Activated naive CD4-positive, alpha-beta T cell treated with anti-CD3 and anti-CD28 coated beads, Interleukin-2, amount 50 U/mL, for 24 hours (primary cell): ENCODE results near the gene FAM171A1.
"Not testable (repeated sequence)": the region's sequence is repeated elsewhere in the genome, so short reads cannot be mapped to it uniquely, and the experiment has no call there.

Experiments used
- H3K27ac Mint-ChIP-seq: one replicate; pipeline ENCODE4 v1.8.0; 2021; ENCODE audit warnings: mild to moderate bottlenecking, mixed read lengths
- H3K27me3 Mint-ChIP-seq: one replicate; pipeline ENCODE4 v1.8.0; 2021; ENCODE audit warnings: mixed read lengths
- H3K36me3 Mint-ChIP-seq: one replicate; pipeline ENCODE4 v1.8.0; 2021; ENCODE audit warnings: mixed read lengths
- H3K4me1 Mint-ChIP-seq: one replicate; pipeline ENCODE4 v1.8.0; 2021; ENCODE audit warnings: mixed read lengths
- H3K4me3 Mint-ChIP-seq: one replicate; pipeline ENCODE4 v1.8.0; 2021; ENCODE audit warnings: mild to moderate bottlenecking, mixed read lengths
- H3K9me3 Mint-ChIP-seq: one replicate; pipeline ENCODE4 v1.8.0; 2021; ENCODE audit warnings: mixed read lengths

FAM171A1 gene

GRCh38 chr10:15370856-15371701, at the start of gene FAM171A1:
Gene FAM171A1 (minus strand): TSS chr10:15371289. CDS start chr10:15371052, 237 bp downstream.
- peaks cover 8% of the 10 kb centered on the region for H3K27me3 Mint-ChIP-seq

DNA sequence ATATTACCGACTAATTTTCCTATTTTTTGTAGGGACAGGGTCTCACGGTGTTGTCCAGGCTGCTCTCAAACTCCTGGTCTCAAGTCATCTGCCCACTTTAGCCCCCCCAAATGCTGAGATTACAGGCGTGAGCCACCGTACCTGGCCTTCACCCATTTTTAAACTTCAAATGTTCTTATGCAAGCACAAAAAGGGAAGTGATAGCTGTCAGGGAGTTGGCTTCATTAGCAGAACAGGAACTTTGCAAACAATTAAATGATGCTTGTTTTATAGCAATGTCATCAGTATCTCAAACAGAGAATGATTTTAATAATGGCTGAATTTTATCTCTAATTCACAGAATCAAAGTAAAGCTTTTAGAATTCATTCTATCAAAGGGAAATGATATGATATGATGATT, 49.8 kb upstream of the FAM171A1 start:
- no peaks in the 10 kb centered on the region for H3K36me3 Mint-ChIP-seq
- H3K9me3 Mint-ChIP-seq = peaks cover 3% of the 10 kb centered on the region
- H3K27ac Mint-ChIP-seq = no peak overlapping the region
- H3K27me3 Mint-ChIP-seq = peaks cover 3% of the 10 kb centered on the region
- H3K4me3 Mint-ChIP-seq = no peak overlapping the region
- no peaks in the 10 kb centered on the region for H3K4me1 Mint-ChIP-seq

More at GRCh38 chr10:15370856-15371701, at the start of gene FAM171A1:
- no peaks in the 10 kb centered on the region for H3K9me3 Mint-ChIP-seq
- no peaks in the 10 kb centered on the region for H3K36me3 Mint-ChIP-seq
- peaks cover 11% of the 10 kb centered on the region for H3K4me1 Mint-ChIP-seq
- no peak within 1 kb of the TSS for H3K27ac Mint-ChIP-seq
- peak within 1 kb of the TSS; percentile 80 for H3K4me3 Mint-ChIP-seq

- Mint-ChIP-seq H3K36me3 (no peaks in the 10 kb centered on the region), H3K4me1 (no peaks in the 10 kb centered on the region), H3K9me3 (peaks cover 3% of the 10 kb centered on the region), H3K27ac (no peak overlapping the region), H3K27me3 (peaks cover 2% of the 10 kb centered on the region), H3K4me3 (no peak overlapping the region)
Observed at GRCh38 chr10:15419279-15419874, 48.3 kb upstream of the FAM171A1 start.

- H3K27me3 Mint-ChIP-seq = peaks cover 3% of the 10 kb centered on the region
- no peaks in the 10 kb centered on the region for H3K36me3 Mint-ChIP-seq
- no peaks in the 10 kb centered on the region for H3K9me3 Mint-ChIP-seq
- H3K27ac Mint-ChIP-seq = no peak overlapping the region
- H3K4me3 Mint-ChIP-seq = no peak overlapping the region
- no peaks in the 10 kb centered on the region for H3K4me1 Mint-ChIP-seq
Observed at GRCh38 chr10:15416034-15416433, 44.9 kb upstream of the FAM171A1 start.

DNA sequence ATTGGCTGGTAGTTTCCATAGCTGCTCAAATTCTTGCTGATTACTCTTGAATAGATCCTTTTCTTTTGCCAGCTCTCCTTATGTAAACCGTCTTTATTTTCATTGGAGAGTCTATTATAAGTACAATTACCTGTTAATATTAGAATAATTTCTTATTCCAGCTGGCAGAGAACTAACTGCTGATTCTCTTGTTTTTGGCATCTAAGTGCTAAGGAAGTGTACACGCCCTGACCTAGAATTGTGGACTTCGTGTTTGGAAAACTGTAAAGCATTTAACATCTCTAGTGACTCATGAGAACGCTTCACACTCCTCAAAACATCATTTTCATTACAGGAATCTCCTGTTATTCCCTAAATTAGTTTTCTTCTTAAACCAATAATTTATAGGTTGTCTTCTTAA, 39.9 kb upstream of the FAM171A1 start:
- Mint-ChIP-seq H3K27me3 (peaks cover 9% of the 10 kb centered on the region), H3K4me1 (no peaks in the 10 kb centered on the region), H3K27ac (no peak overlapping the region), H3K9me3 (no peaks in the 10 kb centered on the region), H3K4me3 (no peak overlapping the region), H3K36me3 (no peaks in the 10 kb centered on the region)

- not testable (repeated sequence) for H3K9me3 Mint-ChIP-seq, H3K36me3 Mint-ChIP-seq, H3K27me3 Mint-ChIP-seq, H3K27ac Mint-ChIP-seq, H3K4me3 Mint-ChIP-seq, H3K4me1 Mint-ChIP-seq
Observed at GRCh38 chr10:15409350-15409749, 38.3 kb upstream of the FAM171A1 start.

DNA sequence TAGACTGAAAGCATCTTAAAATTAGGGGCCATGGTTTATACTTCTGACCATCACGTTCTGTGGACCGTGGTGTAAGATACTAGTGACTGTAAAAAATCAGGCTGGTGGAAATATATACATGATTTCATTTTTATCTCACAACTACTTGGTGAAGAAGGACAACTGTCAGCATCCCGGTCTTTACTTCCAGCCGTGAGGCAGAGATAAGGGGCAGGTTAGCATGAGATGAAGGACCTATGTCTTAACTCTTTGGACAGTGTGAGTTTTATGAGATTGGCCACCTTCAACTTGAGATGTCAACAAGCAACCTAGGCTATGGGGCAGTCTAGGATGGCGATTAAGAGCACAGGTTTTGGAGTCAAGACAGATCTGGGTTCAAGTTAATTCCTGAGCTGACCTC, 37.5 kb upstream of the FAM171A1 start:
- Mint-ChIP-seq H3K27ac (no peak overlapping the region), H3K4me1 (no peaks in the 10 kb centered on the region), H3K4me3 (no peak overlapping the region), H3K9me3 (peaks cover 5% of the 10 kb centered on the region), H3K27me3 (peaks cover 9% of the 10 kb centered on the region), H3K36me3 (no peaks in the 10 kb centered on the region)

- Mint-ChIP-seq H3K9me3 (peaks cover 5% of the 10 kb centered on the region), H3K27ac (no peak overlapping the region), H3K4me3 (no peak overlapping the region), H3K36me3 (no peaks in the 10 kb centered on the region), H3K27me3 (peaks cover 6% of the 10 kb centered on the region), H3K4me1 (no peaks in the 10 kb centered on the region)
Observed at GRCh38 chr10:15405319-15405718, 34.2 kb upstream of the FAM171A1 start.

DNA sequence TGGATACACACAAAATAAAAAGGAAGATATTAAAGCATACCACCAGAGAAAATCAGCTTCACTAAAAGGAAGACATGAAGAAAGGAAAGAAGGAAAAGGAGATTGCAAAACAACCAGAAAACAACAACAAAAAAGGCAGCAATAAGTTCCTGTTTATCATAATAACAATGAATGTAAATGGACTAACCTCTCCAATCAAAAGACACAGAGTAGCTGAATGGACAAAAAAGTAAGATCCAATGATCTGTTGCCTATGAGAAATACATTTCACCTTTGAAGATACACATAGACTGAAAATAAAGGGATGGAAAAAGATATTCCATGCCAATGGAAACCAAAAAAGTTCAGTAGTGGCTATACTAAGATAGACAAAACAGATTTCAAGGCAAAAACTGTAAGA, 30.3 kb upstream of the FAM171A1 start:
- H3K4me1 Mint-ChIP-seq = no peaks in the 10 kb centered on the region
- H3K36me3 Mint-ChIP-seq = peaks cover 2% of the 10 kb centered on the region
- peaks cover 1% of the 10 kb centered on the region for H3K27me3 Mint-ChIP-seq
- H3K9me3 Mint-ChIP-seq = peaks cover 5% of the 10 kb centered on the region
- no peak overlapping the region for H3K27ac Mint-ChIP-seq
- no peak overlapping the region for H3K4me3 Mint-ChIP-seq

- not testable (repeated sequence) for H3K27me3 Mint-ChIP-seq, H3K9me3 Mint-ChIP-seq, H3K4me3 Mint-ChIP-seq, H3K4me1 Mint-ChIP-seq, H3K27ac Mint-ChIP-seq, H3K36me3 Mint-ChIP-seq
Observed at GRCh38 chr10:15400461-15400860, 29.4 kb upstream of the FAM171A1 start.

GRCh38 chr10:15399060-15399661, 28.1 kb upstream of the FAM171A1 start:
- Mint-ChIP-seq H3K4me1 (no peaks in the 10 kb centered on the region), H3K4me3 (no peak overlapping the region), H3K27ac (no peak overlapping the region), H3K27me3 (peaks cover 1% of the 10 kb centered on the region), H3K9me3 (no peaks in the 10 kb centered on the region), H3K36me3 (peaks cover 2% of the 10 kb centered on the region)

DNA sequence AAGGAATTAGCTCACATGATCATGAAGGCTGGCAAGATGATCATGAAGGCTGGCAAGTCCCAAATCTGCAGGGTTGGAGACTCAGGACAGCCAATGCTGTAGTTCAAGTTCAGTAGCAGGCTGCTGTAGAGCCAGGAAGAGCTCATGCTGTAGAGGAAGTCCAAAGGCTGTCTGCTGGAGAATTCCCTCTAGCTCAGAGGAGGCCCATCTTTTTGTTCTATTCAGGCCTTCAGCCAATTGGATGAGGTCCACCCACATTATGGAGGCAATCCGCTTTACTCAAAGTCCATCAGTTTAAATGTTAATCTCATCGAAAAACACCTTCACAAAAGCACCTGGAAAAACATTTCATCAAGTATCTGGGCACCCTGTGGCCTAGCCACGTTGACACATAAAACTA, 24.8 kb upstream of the FAM171A1 start:
- no peaks in the 10 kb centered on the region for H3K4me1 Mint-ChIP-seq
- H3K27me3 Mint-ChIP-seq = peaks cover 1% of the 10 kb centered on the region
- no peak overlapping the region for H3K4me3 Mint-ChIP-seq
- H3K9me3 Mint-ChIP-seq = no peaks in the 10 kb centered on the region
- no peak overlapping the region for H3K27ac Mint-ChIP-seq
- peaks cover 2% of the 10 kb centered on the region for H3K36me3 Mint-ChIP-seq

DNA sequence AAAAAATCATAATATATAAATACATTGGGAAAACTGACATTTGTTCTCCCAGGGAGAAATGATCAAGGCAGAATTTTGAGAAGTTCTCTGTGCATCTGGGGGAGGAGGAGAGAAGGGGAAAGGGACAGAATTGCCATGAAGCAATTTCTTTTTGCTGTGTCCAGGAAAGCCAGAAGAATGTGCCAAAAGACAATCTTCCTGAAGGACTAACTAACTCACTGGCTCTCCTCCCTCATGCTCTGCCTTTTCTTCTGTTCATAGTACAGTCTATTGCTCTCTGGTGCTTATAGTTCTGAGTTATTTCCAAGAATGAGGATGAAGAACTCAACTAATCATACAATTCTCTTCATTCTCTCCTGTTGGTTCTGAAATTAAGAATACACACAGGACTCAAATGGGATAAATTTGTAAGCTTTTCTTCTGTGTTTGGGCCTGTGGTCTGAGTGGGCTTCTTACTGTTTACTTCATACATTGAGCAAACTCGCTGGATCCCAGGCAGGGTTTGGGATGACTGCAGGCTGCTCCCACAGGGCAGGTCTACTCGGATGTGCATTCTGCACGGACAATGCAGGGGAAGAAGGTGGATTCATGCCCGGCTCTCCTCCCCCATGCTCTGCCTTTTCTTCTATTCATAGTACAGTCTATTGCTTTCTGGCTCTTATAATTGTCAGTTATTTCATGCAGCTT, 22.2 kb upstream of the FAM171A1 start:
- no peak overlapping the region for H3K4me3 Mint-ChIP-seq
- no peak overlapping the region for H3K27ac Mint-ChIP-seq
- H3K27me3 Mint-ChIP-seq = peaks cover 1% of the 10 kb centered on the region
- no peaks in the 10 kb centered on the region for H3K9me3 Mint-ChIP-seq
- H3K36me3 Mint-ChIP-seq = no peaks in the 10 kb centered on the region
- no peaks in the 10 kb centered on the region for H3K4me1 Mint-ChIP-seq

DNA sequence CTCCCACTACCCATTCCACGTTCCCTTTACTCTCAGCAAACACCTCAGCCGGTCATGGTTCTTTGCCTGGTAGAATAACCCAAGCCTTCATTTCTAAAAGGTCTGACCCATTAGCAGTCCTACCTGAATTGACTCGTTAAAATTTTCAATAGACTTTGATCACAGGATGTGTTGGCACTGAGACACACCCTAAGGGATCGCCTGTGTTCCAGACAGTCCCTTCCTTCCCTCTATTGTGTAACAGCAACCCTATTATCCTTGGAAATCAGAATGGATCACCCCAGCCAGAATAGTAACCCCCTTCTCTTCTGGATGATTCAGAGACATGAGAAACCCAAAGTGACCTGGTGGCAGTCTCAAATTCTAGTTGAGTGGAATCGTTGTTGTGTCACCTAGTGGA, 20.4 kb upstream of the FAM171A1 start:
- Mint-ChIP-seq H3K4me1 (no peaks in the 10 kb centered on the region), H3K27me3 (peaks cover 2% of the 10 kb centered on the region)

DNA sequence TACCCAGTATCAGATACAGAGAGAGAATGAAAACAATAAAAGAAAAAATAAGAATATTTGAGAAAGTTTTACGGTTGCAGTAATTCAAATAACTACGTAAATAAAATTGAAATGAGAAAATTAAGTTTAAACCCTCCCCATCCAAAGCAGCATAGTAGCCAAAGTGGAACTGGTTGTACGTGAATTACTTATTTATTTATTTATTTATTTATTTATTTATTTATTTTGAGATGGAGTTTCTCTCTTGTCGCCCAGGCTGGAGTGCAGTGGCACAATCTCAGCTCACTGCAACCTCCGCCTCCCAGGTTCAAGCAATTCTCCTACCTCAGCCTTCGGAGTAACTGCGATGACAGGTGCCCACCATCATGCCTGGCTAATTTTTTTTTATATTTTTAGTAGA, 17.1 kb upstream of the FAM171A1 start:
- not testable (repeated sequence) for H3K9me3 Mint-ChIP-seq, H3K27ac Mint-ChIP-seq, H3K36me3 Mint-ChIP-seq, H3K4me1 Mint-ChIP-seq, H3K4me3 Mint-ChIP-seq
- H3K27me3 Mint-ChIP-seq = peaks cover 10% of the 10 kb centered on the region

More for the DNA sequence above, 20.4 kb upstream of the FAM171A1 start:
- H3K36me3 Mint-ChIP-seq = no peaks in the 10 kb centered on the region
- no peak overlapping the region for H3K4me3 Mint-ChIP-seq
- H3K27ac Mint-ChIP-seq = no peak overlapping the region
- H3K9me3 Mint-ChIP-seq = no peaks in the 10 kb centered on the region

DNA sequence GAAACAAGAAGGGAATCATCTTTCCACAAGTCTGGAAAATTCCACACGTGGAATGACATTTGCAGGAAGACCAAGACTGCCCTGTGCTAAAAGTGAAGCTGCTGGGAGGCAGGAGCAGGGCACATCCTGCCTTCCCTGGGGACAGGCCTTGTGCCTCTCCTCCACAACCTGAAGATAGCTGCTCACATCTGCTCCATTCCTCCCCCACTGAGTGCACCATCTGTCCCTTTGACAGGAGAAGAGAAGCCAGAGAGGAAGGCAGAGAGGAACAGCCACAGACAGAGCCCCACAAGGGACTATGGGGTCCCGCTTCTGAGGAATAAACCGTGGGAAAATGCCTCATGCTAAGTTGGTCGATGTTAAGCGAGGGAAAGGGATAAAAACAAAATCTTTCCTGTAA, 15.9 kb upstream of the FAM171A1 start:
- Mint-ChIP-seq H3K4me3 (no peak overlapping the region), H3K27ac (no peak overlapping the region), H3K9me3 (no peaks in the 10 kb centered on the region), H3K36me3 (peaks cover 2% of the 10 kb centered on the region), H3K27me3 (peaks cover 13% of the 10 kb centered on the region), H3K4me1 (no peaks in the 10 kb centered on the region)
